Activated T-cell treated with anti-CD3 and anti-CD28 coated beads, Interleukin-2, amount 50 U/mL, for 1 hour (primary cell): Measurements from ENCODE around the gene EPOP.
"Not testable (repeated sequence)": the region's sequence is repeated elsewhere in the genome, so short reads cannot be mapped to it uniquely, and the experiment has no call there.

ENCODE experiments used
- DNase-seq: peaks from one replicate; pipeline ENCODE4 v3.0.0-alpha.2; 2020

Gene EPOP

GRCh38 chr17:38636054-38636453 is 38.7 kb downstream of the EPOP start:
- DNase-seq = no peak

- no peak for DNase-seq
These were observed 42.4 kb downstream of the EPOP start for GRCh38 chr17:38632334-38632733.

GRCh38 chr17:38628441-38628840 is 46.3 kb downstream of the EPOP start:
- no peak for DNase-seq

- no peak for DNase-seq
These were observed 46.8 kb downstream of the EPOP start for GRCh38 chr17:38627957-38628356.

GRCh38 chr17:38626606-38627226 is 48.0 kb downstream of the EPOP start:
- DNase-seq = not testable (repeated sequence)

- DNase-seq = no peak
These were observed 49.3 kb downstream of the EPOP start for GRCh38 chr17:38625482-38625881.

- not testable (repeated sequence) for DNase-seq
These were observed 49.9 kb downstream of the EPOP start for GRCh38 chr17:38624782-38625355.
